ENCODE measurements around the gene RABAC1.

Gene RABAC1

DNA sequence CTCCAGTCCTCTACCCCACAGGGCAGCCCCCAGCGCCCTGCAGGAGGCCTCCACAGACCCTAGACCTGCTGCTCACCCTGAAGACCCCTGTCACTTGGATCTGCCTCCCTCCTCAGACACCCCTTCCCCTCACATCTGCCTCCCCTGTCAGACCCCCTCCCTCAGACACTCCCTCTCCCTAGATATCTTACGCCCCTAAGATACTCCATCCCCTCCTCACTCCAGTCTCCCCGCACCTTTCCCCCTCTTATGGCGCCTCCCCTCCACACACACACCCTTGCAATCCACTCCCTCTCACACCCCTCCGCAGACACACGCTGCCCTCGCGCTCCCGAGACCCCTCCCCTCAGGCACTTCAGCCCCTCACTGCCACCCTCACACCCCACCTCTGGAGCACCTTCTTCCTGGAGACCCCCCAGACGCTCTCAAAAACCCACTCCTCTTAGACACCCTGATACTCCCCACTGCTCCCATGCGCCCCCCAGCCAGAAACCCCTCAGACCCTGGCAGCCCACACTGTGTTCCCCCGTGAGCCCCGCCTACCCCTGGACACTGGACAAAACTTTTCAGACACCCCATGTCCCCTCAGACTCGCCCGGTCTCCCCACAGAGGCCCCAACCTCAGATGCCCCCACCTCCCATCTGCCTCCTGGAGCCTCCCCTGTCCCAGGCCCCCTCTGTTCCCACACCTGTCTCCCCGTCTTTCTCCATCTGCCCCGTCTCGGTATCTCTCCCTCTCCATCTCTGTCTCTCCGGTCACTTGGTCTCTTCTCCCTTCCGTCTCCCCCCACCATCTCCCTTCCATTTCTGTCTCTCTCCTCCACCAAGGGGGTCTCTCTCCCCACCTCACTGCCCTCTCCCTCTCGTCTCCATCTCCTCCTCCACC, 45.3 kb downstream of the RABAC1 start:
- no peak for DNase-seq

DNA sequence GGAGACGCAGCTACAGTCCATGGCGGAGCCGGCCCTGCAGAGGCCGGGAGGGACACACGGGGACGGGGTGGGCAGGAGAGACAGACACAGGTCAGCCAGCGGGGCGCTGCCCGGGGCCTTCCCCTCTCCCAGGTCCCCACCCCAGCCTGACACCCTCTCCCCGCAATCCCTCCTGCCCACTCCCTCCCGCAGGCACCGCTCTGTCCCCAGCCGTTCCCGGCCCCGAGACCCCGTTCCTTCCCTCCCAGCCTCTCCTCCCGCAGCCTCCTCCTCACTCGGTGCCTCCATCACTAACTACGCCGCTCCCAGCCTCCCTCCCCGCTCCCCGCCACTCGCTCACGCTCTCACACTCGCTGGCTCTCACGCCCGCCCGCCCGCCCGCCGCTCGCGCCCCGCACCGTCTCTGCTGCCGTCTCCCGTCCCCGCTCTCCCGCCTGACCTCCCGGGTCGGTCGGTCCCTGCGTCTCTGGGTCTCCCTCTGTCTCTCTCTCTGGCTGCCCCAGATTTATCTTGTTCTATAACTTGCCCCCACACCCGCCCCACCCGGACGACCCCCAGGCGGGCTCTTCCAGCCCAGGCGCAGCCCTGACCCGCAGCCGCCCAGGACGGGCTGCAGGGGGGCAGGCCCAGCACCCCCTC, 46.1 kb downstream of the RABAC1 start:
- no peak for DNase-seq

DNA sequence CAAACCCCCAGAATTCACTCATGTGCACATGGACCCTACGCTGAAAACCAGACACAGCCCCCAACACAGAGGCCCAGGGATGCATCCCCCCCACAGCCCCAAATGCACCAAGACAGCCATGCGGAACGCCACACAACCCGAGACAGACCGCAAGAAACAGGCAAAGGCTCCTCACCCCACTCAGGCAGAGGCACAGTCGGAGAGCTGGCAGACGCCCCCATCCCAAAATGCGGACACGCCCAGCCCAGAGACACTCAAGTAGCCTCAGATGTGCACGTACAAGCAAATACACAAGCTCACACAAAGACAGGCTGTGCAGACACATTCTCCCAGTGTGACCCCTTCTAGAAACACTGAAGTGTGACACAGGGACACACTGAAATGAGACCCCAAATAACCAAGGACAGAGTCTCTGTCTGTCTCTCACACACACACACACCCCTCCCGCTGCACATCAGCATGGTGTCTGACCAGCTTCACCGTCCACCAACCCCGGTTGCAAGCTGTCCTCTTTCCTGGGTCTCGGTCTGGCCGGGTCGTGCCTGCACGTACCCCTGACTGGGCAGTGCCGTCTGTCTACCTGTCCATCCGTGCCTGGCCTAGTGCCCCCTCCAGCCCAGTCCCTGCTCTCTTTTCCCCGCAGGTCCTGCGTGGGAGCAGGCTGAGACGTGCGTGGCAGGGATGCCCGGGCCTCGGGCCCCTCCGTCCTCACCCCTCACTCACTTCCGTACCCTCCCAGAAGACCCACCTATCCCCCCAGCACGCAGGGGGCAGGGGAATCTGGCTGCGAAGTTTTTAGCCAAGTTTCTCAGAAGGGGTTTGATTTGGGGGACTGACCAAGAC, 47.0 kb downstream of the RABAC1 start:
- DNase-seq: no peak

DNA sequence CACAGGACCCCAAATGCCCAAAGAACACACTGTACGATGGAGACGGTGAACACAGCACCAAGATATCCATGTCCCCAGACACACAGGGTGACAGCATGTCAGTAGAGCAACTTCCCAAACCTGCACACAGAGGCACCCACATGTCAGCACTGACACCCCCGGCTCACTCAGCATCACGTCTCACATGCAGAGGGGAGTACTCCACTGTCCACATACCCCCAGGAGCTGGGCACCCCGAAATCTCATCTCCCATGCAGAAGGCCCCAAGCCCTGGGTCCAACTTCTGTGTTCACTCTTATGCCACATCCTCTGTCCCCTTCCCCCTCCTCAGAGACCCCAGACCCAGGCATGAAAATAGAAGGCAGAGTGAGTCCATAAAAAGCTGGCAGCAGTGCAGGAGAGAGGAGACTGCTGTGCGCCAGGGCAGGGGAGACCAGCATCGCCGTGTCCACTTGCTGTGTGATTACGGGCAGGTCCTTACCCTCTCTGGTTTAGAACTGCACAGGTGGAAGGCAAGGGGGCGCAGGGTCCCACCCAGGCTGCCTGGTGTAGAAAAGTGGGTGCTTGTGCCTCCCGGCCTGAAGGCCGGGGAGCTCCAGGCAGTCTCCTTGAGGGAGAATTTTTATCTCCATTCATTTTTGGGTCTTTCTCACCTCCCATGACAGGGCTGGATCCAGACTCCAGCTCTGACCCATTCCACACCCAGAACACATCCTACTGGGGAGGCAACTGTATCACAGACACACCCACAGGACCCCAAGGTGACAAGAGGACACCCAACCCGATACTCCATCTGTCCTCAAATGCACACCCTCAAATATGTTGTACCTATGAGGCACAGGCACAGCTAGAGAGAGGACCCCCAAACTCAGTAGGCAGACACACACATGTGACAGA, 47.9 kb downstream of the RABAC1 start:
- DNase-seq: no peak

DNA sequence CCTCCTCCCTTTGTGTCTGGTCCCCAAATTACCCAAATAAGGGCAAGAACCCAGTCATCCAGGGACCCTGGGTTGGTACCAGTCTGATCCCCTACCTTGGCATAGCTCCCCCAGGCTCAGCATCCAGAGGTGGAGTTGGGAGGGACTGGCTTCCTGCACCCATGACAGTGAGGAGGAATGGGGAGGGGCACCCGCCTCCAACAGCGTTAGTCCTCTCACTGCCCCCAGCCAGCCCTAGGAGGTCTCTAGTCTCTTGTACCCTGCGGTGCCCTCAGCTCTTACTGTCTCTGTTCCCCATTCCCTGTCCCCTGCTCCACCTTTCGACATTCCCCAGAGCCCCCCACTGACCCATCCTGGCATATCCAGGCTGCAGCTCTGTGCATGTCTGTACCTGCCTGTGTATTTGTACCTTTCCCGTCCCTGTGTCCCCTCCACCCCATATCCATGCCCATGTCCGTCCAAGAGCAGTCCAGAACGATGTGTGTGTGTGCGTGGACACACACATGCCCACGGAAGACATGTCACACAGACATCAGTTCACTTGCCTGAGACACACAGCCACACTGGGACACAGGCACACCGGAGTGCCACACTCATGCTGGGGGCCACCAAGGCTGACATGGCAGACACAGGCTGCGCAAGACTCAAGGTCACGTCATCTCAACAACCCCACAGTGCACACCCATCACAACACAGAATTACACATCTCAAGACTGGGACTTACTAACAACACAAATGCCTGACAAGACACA, 48.7 kb downstream of the RABAC1 start:
- DNase-seq: no peak

DNA sequence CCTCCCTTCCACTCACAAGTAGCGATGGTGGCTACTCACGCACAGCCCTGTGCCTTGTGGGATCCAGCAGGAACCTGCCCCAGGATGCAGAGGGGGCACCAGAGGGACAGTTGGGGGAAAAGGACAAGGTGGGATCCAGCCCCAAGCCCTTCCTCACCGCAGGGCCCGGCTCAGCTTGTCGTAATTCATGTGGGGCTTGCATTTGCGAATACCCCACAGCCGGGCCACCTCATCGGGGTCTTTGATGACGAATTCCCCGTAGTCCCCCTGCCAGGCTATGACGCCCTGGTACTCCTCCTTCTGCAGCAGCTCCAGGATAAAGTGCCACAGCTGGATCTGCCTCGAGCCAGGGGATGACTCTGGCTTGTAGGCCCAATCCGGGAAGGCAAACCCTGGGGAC, 49.4 kb downstream of the RABAC1 start:
- DNase-seq: no peak

DNA sequence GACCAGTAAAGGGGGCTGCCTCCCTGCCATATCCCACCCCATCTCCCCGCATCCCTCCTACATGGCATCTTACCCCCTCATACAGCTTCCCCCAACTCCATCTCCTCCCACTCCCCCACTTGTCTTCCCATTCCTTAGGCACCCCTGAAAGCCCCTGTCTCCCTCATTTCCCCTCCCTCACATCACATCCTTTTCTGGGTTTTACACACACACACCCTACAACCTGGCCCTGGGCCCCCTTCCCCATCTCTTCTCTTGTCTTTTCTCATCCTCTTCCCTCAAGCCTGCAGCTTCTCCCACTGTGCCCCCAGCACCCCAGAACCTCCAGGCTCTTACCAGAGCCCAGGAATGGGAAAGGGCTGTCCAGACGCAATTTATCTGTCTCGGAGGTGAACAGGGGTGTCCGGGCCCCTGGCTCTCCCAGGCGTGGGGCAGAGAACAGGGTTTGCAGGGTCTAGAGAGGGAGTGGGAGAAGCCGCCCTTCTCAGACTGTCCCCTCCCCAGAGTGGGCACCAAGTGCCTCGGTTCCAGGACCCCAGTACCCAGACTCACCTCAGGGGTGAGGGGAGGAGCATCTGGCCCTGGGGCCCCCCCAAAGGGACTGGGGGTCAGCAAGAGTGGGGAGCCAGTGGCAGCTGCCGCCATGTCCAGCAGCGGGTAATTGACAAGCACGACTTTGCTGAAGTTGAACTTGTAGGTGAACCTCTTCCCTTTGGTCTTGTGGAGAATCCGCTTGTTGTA, 50.2 kb downstream of the RABAC1 start:
- no peak for DNase-seq

DNA sequence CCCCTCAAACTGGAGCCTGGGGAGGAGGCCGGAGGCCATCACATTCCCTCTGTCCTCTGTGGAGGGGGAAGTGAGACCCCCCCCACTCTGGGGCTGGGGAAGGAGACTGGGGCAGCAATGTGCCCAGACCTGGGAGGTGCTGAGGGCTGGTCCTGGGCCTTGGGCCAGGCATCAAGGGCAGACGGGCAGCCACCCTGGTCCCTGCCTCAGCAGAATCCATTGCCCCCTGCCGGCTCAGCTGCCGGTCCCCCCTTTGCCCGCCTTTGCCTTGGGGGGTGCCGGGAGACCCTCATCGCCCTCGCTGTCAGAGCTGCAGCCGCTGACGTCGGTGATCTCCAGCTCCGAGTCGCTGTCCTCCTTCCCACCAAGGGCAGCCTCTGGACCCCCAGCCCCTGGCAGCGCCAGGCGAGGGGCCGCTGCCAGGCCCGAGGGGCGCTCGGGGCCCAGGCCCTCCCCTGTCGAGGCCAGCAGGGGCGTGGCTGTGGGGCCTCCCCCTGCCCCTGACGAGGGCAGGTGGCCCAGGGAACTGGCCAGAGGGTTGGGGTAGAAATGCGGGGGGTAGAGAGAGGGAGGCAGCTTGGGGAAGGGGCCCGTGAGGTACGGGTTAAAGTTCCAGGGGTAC, 51.0 kb downstream of the RABAC1 start:
- no peak for DNase-seq

DNA sequence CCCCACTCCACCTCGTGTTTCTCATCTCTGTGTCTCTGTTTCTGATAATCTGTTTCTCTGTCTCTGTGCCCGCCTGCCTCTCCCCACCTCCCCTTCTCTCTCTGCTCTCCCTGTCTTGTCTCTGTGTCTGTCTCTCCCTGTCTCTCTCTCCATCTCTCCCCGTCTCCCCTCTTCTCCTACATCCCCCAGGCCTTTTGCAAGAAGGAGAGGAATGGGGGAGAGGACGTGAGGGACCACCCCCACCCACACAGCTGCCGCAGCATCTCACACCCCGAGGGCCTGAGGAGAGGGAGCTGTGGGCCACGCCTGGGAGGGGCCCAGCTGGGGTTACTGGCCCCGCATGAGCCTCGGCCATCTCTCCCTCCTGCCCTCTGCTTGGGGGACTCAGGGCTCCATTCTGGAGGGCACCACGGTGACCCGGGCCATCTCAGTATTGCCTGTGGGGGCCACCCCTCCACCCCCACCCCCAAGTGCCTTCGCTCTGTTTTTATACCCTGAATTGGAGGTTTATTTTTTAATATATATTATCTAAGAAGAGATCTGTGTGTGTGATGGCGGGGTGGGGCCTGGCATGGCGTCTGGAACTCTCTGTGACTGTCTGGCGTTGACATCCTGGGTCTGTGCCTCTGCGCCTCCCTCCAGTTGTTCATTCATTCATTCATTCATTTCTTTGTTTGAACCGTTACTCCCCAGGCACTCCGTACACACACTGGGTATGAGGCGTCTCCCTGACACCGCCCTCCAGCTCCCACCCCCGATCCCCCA, 52.0 kb downstream of the RABAC1 start:
- no peak for DNase-seq
